GM03348 (cell line): ENCODE measurements around the gene NEGR1.

Experiments
- DNase-seq: peaks from one replicate; pipeline ENCODE4 v3.0.0; 2012; ENCODE audit warnings: low spot score

The NEGR1 gene

DNA sequence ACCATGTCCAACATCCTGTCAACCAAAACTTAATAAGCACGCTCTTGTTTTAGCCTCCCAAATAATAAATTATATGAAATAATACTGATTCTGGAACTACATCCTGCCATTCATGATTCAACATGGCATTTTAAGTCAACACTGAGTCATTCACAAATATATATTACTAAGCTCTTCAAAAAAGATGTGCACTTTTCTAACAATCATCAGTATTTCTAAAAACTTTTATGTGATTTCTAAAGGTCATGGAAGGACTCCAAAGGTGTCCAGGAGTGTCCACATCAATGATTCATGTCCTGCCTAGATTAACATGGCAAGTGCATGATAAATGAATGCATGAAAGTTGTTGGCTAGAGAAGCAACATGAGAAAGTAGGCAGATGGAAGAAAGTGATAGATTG, 51.6 kb downstream of the NEGR1 start:
- DNase-seq = no peak

GRCh38 chr1:72229893-72230292, 52.4 kb downstream of the NEGR1 start:
- DNase-seq = no peak

GRCh38 chr1:72227667-72228066, 54.7 kb downstream of the NEGR1 start:
- DNase-seq = no peak

GRCh38 chr1:72224506-72224905, 57.8 kb downstream of the NEGR1 start:
- DNase-seq = no peak

- no peak for DNase-seq
These were observed 60.5 kb downstream of the NEGR1 start for GRCh38 chr1:72221811-72222210.

DNA sequence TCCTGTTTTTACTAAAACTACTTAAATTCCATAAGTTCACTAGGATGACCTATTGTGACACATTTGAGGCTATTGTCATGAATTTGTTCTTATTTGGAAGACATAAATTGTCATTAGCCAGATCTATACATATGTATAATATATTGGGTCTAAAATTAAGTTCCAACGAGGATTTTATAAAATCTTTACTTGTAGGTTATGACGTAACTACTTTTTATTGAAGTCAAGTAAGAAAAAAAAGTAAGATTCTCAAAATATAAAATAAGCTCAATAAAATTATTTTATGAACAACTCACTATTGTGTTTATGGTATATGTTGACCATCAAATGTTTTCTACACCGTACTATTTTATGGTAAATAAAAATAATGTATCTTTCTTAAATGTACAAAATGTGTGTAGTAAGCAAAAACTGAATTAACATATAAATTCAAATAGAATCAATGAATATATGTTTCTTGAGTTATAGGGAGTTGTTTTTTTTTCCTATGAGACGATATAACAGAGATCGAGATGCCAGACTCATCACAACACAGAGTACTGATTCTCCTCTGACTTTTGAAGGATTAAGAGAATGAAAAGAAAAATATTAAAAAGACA, 64.1 kb downstream of the NEGR1 start:
- no peak for DNase-seq

DNA sequence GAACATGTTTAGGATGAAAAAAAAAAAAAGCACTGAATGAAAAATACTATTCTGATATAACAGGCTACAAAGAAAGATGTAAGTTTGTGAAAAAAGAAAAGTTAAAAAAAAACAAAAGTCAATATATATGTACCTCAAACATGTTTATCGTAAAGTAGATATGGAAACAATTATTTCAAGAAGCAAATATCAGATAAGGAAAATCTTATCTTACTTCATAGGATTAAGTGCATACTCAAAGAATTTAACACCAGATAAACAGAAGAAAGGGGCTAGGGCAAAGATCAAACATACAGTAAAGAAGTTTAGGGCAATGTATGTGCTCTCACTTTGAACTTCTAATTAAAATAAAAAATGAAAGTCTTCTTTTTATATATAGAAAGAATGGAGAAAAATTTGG, 75.3 kb downstream of the NEGR1 start:
- DNase-seq = no peak

GRCh38 chr1:72202761-72203160, 79.6 kb downstream of the NEGR1 start:
- no peak for DNase-seq

- peak; percentile 6 for DNase-seq
These were observed 84.6 kb downstream of the NEGR1 start for GRCh38 chr1:72197786-72198185.

- peak; percentile 29 for DNase-seq
These were observed 95.5 kb downstream of the NEGR1 start for GRCh38 chr1:72186733-72187307.

GRCh38 chr1:72184099-72184701, 98.1 kb downstream of the NEGR1 start:
- peak; percentile 14 for DNase-seq

- no peak for DNase-seq
These were observed 99.5 kb downstream of the NEGR1 start for GRCh38 chr1:72182859-72183258.

GRCh38 chr1:72178266-72178665, 104.1 kb downstream of the NEGR1 start:
- DNase-seq = peak; percentile 5

- DNase-seq = peak; percentile 5
These were observed 104.6 kb downstream of the NEGR1 start for GRCh38 chr1:72177711-72178110.

DNA sequence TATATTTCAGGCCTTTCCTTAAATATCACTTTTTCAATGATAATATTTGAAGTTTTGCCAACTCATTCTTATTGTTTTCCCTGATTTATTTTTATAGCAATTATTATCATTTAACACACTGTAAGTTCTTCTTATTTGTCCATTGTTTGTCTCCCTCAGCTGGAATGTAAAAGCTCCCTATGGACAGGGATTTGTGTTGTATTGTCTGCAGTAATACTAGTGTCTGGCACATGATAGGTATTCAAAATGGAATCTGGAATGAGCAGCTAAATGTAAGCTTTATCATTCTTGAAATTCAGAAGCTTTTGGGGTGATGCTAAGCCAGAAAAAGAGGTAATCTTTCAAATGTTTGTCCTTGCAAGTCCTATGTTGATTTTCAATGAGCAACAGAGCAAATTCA, 112.1 kb downstream of the NEGR1 start:
- no peak for DNase-seq

- DNase-seq = no peak
These were observed 115.9 kb downstream of the NEGR1 start for GRCh38 chr1:72166426-72166825.

DNA sequence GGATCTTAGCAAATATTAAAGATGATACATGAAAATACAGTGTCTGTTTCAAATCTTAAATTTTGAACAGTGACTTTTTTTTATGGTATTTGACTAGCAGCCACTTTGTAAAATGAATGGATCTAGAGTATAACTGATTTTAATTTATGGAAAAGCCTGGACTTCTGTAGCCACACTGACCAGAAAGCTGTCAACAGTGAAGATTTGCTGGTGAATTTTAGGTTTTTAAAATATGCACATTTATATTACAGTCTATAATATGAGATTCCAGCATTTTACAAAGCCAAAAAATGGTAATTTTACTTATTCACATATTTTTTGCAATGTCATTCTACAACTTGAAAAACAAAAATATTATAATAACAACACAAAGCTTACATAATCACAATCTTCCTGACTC, 131.8 kb downstream of the NEGR1 start:
- DNase-seq = no peak

DNA sequence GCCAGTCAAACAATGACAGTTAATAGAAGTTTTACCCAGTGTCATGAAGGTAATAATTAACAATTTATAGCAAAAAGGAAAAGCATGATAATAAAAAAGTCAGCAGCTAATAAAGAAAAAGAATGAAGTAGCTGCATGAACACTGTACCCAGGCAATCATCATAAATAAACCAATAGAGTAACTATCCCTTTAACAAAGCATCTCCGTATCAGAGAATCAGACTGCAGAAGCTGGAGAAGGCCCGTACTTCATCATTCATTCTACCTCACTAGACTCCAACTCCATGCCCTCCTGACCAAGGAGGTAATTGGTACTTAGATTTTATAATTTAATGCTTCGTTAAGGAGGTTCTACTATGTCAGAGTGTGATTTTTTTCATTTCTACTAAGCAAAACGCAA, 140.5 kb downstream of the NEGR1 start:
- DNase-seq = no peak

DNA sequence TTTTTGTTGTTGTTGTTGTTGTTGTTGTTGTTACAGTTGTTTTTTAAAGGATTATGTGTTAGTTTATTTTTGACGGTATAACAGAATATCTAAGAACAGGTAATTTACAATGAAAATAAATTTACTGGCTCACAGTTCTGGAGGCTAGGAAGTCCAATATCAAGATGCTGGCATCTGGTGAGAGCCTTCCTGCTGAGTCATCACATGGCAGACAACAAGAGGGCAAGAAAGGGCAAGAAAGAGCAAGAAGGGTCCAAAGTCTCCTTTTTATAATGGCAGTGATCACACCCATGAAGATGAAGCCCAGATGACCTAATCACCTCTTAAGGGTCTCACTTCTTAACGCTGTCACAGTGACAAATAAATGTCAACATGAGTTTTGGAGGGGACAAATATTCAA, 142.1 kb downstream of the NEGR1 start:
- no peak for DNase-seq

- no peak for DNase-seq
These were observed 144.7 kb downstream of the NEGR1 start for GRCh38 chr1:72137656-72138055.

GRCh38 chr1:72129869-72130268, 152.5 kb downstream of the NEGR1 start:
- DNase-seq = no peak

DNA sequence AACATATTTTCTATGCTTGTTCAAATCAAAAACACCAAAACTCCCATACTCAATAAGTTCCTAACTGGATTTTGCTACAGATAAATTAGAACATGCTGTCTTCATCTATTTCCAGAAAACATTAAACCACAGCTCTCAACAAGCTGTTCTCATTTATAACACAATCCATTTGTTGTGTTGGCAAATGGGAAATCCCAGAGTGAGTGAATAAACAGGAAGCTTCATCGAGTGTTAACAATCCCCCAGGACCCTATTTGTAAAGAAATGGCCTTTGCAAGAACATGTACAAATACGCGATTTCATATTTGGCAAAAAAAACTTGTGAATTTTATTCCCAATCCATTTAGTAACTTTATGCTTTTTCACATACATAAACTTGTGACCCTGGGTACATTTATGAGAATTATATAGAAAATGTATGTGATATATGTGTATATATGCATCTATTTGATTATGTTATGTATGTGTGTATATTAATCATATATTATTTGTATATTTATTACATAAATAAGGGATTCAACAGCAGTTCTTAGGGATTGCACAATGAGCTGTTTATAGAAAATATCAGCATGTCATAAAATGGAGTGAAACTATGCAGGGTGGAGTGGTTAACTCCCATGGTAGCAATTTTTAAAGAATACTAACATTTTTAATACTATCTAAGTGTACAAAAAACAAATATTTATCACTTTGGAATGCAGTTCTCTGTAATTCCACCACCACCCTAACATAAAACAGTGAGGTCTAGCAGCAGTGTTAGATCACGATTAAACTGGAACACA, 160.0 kb downstream of the NEGR1 start:
- peak; percentile 33 for DNase-seq

DNA sequence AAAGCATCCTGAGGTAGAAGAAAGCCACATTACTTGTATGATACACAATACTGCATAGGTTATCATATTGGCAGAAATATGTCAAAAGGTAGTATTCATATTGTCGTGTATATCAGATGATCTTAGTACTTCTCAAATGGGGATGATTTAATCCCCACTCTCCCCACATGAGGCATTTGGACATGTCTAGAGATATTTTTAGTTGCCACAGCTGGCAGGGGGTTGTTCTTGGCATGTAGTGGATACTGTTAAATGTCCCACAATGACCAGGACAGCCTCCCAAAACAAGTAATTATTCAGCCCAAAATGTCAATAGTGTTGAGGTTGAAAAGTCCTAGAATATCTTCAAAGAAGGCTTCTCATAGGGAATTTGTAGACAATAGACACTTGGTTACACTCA, 162.8 kb downstream of the NEGR1 start:
- no peak for DNase-seq
